Fibroblast of lung (primary cell): ENCODE results near the gene THSD7B.

Experiments used
- CTCF ChIP-seq, 2 donors: IDR thresholded peaks in 1 of 2; conservative IDR thresholded peaks in 1 of 2; 1 replicate in 1 of 2; 2 replicates in 1 of 2; pipeline ENCODE4 v1.5.1; 2011 to 2012; ENCODE audit warnings: low read length in 2 of 2, control low read depth in 1 of 2, inconsistent platforms in 1 of 2, low read depth in 1 of 2, mild to moderate bottlenecking in 1 of 2
- EZH2 ChIP-seq: IDR thresholded peaks from 2 replicates; pipeline ENCODE4 v1.5.1; 2012; ENCODE audit warnings: low read length, control low read depth, mild to moderate bottlenecking; ENCODE audit errors: missing control alignments

DNA sequence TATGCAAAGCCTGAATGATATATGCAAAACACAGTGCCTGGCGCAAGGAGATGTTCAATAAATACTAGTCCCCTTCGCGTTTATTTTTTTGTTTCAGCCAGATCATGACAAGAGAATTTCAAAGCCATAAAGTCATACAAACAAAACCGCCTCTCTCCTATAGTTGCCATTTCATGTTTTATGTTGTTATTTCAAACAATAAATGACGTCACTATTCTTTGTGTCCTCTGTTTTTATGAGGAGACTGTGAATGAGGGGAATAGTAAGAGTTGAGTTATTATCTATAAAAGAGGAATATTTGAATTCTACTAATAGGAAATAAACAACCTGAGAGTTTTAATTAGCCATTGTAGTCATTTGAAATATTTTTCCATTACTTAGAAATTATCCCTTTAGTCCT lies 464.5 kb downstream of the THSD7B start:
- TF ChIP-seq EZH2 (no peak), CTCF (conservative IDR thresholded peaks at IDR 0.05 in 1 of 2, IDR thresholded peaks at IDR 0.05 in 1 of 2; ENCODE audit: low read depth in 1 of 2, low read length in 2 of 2) (no peak)
